ENCODE results near the gene ELK3. TPM values are rescaled to one million over a fixed set of nuclear protein-coding genes. Genes with fewer than 3 reads are reported as not detected.
A peak's percentile ranks its signal among the peaks of the same experiment; 100 is the strongest.

The ELK3 gene
- total and polyA plus RNA-seq, 5 experiments from 2014 or later = 7.5 to 46.1 (median 18.9) TPM

DNA sequence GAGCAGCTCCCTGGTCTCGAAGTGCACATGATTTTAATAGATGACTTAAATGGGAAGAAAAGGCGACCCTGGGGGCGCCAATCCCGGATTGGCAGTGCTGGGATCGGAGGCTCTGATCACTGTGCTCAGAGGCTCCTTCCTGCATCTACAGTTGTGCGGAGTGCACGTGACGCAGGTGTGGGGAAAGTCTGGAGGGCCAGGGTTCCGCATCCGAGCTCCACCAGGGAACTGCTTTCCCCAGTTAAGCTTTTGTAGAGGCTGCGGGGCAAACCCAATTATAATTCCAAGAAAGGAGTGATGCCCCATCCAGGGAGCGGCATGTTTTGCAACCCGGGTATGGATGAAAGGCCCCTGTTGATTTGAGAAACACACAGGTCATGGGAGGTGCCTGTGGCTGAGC lies 36.5 kb downstream of the ELK3 start:
- POLR2A ChIA-PET = no interaction called here
- Mint-ChIP-seq H3K4me1 (peaks cover 15 to 31% (median 24%) of the 10 kb centered on the region in 4 donors), H3K36me3 (peaks cover 0 to 41% (median 9%) of the 10 kb centered on the region in 3 donors), H3K27me3 (no peaks in the 10 kb centered on the region), H3K27ac (no peak overlapping the region), H3K9me3 (no peaks in the 10 kb centered on the region), H3K4me3 (no peak overlapping the region)
- ATAC-seq (no peak), DNase-seq (no peak)

DNA sequence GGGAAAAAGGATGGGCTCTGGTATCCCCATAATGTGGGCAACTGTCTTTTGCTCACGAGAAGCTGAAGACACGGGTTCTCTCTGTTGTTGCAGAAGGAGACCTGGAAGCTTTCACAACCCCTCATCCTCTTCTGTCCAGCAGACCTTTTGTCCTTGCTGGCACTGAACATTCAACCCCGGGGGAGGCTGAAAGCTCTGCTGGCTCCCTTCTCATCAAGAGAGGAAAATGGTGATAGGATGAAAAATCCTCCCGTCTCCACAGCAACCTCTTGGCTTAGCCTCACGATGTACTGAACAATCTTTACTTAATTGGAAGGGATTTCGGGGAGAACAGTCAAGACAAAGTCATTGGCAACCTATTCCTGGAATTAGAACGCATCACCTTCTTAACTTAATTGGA lies 39.0 kb downstream of the ELK3 start:
- H3K27me3 Mint-ChIP-seq = no peaks in the 10 kb centered on the region
- POLR2A ChIA-PET = interaction anchor here (1.3 kb wide), 1 partner anchor 22 kb away, joined by 3 read pairs; no protein-coding TSS in a partner anchor
- H3K36me3 Mint-ChIP-seq = peaks cover 0 to 20% (median 9%) of the 10 kb centered on the region in 3 donors
- peak overlapping the region in 1 of 10 donors; percentile 6 for H3K27ac Mint-ChIP-seq
- ATAC-seq (no peak), DNase-seq (no peak)
- H3K4me1 Mint-ChIP-seq = peaks cover 23 to 50% (median 39%) of the 10 kb centered on the region in 4 donors
- H3K4me3 Mint-ChIP-seq = no peak overlapping the region
- H3K9me3 Mint-ChIP-seq = no peaks in the 10 kb centered on the region

DNA sequence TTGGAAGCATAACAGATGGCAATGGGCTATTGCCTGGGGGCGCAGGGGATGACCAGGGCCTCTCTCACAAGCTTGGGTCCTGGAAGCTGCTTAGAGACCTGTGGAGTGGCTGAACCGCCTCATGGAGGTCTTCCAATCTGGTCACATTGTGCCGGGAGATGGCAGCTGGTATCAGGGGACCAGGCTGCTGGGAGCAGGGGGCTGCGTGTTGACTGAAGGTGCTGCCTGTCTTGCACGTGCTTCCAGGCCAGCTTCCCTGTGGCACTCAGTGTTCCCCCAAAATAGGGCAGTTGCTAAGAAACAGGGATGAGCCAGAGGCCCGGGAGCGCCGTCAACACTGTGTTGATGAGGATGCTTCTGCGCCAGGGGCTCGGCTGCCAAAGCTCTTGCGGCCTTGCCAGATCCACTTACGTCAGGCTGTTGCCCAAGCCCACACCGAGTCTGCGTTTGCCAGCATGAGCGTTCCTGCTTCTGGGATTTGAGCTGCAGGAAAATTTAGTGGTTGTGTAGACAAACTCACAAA lies 39.8 kb downstream of the ELK3 start:
- Mint-ChIP-seq H3K4me3 (peak overlapping the region in 1 of 10 donors; percentile 10), H3K9me3 (no peaks in the 10 kb centered on the region), H3K4me1 (peaks cover 21 to 55% (median 44%) of the 10 kb centered on the region in 4 donors), H3K27ac (peak overlapping the region in 6 of 10 donors; percentile 15 to 62 (median 24)), H3K27me3 (no peaks in the 10 kb centered on the region), H3K36me3 (peaks cover 0 to 16% (median 9%) of the 10 kb centered on the region in 3 donors)
- ATAC-seq = no peak
- DNase-seq = no peak
- POLR2A ChIA-PET = interaction anchor here (1.3 kb wide), 1 partner anchor 22 kb away, joined by 3 read pairs; no protein-coding TSS in a partner anchor

DNA sequence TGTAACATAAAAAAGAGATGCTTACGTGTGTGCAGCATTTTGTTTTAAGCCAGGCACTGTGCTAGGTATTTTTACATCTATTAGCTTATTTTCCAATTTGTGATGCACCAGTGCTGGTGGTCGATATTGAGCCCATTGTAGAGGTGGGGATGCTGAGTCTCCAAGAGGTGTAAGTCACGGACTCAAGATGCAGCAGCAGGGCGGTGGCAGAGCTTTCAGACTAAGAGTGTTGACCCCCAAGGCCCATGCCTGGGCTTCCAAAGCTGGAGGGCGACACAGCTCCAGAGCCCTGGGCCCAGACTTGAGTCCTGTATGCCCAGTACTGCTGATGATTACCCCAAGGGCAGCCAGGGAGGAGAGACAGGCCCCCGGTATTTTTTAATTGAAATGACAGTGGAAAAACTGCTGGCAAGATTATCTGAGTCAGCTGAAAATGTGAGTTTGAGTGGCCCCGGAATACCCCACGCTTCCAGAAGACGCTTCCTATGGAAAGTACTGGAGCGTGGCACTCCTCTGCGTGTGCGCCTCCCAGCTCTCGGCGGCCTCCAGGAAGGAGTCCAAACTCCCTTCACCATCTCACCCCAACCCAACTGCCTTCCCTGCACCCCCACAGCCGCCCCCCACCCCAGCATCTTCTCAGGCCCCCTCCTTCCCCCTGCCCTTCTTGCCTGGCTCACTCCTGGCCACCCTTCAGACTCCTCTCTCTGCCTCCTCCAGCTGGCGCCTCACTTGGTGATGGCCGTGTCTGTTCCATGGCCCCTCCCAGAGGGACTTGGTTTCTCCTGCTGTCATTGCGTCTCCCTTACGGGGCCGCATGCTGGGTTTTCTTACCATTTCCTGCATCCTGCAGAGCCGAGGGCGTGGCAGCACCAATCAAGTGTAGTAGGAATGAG lies 40.7 kb downstream of the ELK3 start:
- POLR2A ChIA-PET = interaction anchor here (1.3 kb wide), 1 partner anchor 23 kb away, joined by 3 read pairs; no protein-coding TSS in a partner anchor
- peaks cover 26 to 53% (median 50%) of the 10 kb centered on the region in 4 donors for H3K4me1 Mint-ChIP-seq
- peaks cover 0 to 10% (median 9%) of the 10 kb centered on the region in 3 donors for H3K36me3 Mint-ChIP-seq

DNA sequence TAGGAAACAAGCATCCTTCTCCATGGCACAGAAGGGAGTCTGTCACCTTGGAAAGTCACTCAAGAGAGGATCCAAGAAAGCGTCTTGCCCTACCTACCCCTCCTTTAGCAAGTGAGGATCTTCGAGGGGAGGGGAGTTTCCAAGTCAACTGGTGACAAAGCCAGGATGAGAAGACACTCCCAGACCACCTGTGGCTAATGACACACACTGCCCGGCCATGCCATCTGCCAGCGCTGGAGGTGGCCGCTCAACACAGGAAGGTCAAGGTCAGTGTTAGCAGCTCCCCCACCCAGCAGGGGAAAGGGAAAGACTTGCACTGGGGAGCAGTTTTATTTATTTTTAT lies 41.3 kb downstream of the ELK3 start:
- H3K27ac Mint-ChIP-seq = peak overlapping the region in 6 of 10 donors; percentile 17 to 75 (median 53)

More for the DNA sequence above, 40.7 kb downstream of the ELK3 start:
- no peaks in the 10 kb centered on the region for H3K9me3 Mint-ChIP-seq
- DNase-seq (no peak), ATAC-seq (no peak)
- H3K27ac Mint-ChIP-seq = peak overlapping the region in 8 of 10 donors; percentile 17 to 75 (median 46)
- H3K4me3 Mint-ChIP-seq = peak overlapping the region in 1 of 10 donors; percentile 44
- no peaks in the 10 kb centered on the region for H3K27me3 Mint-ChIP-seq

DNA sequence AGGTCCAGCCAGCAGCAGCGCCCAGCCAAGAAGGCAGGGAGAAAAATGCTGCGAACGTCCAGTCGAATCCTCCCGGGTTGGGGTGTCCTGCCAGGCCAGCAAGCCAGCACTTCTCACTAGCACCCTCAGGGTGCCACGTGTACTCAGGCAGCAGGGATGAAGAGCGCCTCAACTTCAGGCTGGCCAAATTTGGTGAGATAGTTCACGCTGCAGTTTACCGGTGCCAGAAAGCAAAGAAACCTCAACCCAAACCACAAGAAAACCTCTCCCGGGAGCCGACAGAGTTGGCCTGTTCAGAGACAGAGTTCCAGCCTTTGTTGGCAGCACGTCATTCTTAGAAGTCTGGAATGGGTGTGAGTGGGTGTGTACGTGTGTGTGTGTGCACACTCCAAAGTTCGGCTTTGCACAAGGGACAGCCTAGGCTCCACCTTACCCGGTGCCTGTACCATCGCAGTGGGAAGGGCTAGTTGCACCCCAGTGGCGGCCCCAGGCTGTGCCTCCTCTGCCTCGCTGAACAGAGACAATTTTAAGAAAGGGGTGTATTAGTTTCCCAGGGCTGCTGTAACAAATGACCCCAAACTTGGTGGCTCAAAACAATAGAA lies 42.1 kb downstream of the ELK3 start:
- peaks cover 33 to 67% (median 60%) of the 10 kb centered on the region in 4 donors for H3K4me1 Mint-ChIP-seq
- no peaks in the 10 kb centered on the region for H3K27me3 Mint-ChIP-seq
- H3K4me3 Mint-ChIP-seq = peak overlapping the region in 9 of 10 donors; percentile 16 to 72 (median 44)
- peaks cover 0 to 10% (median 9%) of the 10 kb centered on the region in 3 donors for H3K36me3 Mint-ChIP-seq
- H3K9me3 Mint-ChIP-seq = no peaks in the 10 kb centered on the region
- H3K27ac Mint-ChIP-seq = peak overlapping the region; percentile 63 to 86 (median 82)
- POLR2A ChIA-PET = no interaction called here
- ATAC-seq (peak; percentile 66 to 83), DNase-seq (peak in 7 of 10 donors; percentile 19 to 52 (median 37))

More for the DNA sequence above, 41.3 kb downstream of the ELK3 start:
- Mint-ChIP-seq H3K27me3 (no peaks in the 10 kb centered on the region), H3K9me3 (no peaks in the 10 kb centered on the region), H3K4me3 (peak overlapping the region in 2 of 10 donors; percentile 32 to 44), H3K36me3 (peaks cover 0 to 10% (median 9%) of the 10 kb centered on the region in 3 donors), H3K4me1 (peaks cover 30 to 58% (median 56%) of the 10 kb centered on the region in 4 donors)
- ATAC-seq (no peak), DNase-seq (no peak)
- POLR2A ChIA-PET = no interaction called here

DNA sequence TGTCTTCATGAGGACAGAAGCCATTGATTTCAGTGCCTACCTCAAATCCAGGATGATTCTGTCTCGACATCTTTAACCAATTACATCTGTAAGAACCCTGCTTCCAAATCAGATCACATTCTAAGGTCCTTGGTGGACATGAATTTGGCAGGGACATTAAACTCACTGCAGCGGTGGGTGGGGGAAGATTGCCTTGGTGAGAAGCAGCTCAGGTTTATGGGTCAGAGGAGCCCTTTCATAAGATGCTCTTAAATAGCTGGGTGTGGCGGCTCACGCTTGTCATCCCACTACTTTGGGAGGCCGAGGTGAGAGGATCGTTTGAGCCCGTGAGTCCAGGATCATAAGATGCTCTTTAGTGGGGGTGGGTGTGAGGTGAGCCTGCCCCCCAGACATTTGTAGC lies 42.9 kb downstream of the ELK3 start:
- Mint-ChIP-seq H3K27ac (peak overlapping the region; percentile 55 to 89 (median 84)), H3K4me3 (peak overlapping the region in 8 of 10 donors; percentile 20 to 72 (median 42)), H3K9me3 (no peaks in the 10 kb centered on the region), H3K27me3 (no peaks in the 10 kb centered on the region), H3K36me3 (peaks cover 0 to 6% (median 6%) of the 10 kb centered on the region in 3 donors), H3K4me1 (peaks cover 29 to 74% (median 62%) of the 10 kb centered on the region in 4 donors)
- DNase-seq (no peak), ATAC-seq (no peak)
- POLR2A ChIA-PET = no interaction called here

DNA sequence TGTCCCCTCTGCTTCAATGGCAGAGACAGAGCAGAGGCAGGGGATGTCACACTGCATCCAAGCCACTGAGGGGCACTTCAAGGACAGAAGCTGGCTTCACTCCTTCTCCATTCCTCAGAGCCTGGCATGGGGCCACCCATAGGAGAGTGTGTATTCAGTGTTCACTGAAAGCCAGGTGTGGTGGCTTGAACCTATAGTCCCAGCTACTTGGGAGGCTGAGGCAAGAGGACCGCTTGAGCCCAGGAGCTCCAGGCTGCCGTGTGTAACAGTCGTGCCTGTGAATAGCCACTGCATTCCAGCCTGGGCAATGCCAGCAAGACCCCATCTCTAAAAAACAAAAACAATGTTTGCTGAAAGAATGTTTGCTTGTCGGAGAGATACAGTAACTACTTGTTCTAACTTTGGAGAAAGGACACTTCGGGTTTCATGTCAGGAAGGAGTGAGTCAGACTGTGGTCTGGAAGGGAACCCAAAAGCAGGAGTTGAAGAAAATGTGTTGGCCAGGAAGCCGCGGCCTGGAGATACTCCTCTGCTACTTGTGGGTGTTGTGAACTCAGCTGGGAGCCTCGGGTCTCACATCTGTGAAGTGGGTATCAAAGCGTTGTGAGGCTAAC lies 43.4 kb downstream of the ELK3 start:
- Mint-ChIP-seq H3K9me3 (no peaks in the 10 kb centered on the region), H3K4me3 (peak overlapping the region; percentile 4 to 71 (median 56)), H3K36me3 (peaks cover 0 to 6% (median 5%) of the 10 kb centered on the region in 3 donors), H3K27ac (peak overlapping the region; percentile 46 to 89 (median 82)), H3K4me1 (peaks cover 28 to 79% (median 65%) of the 10 kb centered on the region in 4 donors), H3K27me3 (no peaks in the 10 kb centered on the region)
- DNase-seq (peak in 3 of 10 donors; percentile 17 to 45 (median 17)), ATAC-seq (peak in 1 of 2 donors; percentile 19)
- POLR2A ChIA-PET = no interaction called here

DNA sequence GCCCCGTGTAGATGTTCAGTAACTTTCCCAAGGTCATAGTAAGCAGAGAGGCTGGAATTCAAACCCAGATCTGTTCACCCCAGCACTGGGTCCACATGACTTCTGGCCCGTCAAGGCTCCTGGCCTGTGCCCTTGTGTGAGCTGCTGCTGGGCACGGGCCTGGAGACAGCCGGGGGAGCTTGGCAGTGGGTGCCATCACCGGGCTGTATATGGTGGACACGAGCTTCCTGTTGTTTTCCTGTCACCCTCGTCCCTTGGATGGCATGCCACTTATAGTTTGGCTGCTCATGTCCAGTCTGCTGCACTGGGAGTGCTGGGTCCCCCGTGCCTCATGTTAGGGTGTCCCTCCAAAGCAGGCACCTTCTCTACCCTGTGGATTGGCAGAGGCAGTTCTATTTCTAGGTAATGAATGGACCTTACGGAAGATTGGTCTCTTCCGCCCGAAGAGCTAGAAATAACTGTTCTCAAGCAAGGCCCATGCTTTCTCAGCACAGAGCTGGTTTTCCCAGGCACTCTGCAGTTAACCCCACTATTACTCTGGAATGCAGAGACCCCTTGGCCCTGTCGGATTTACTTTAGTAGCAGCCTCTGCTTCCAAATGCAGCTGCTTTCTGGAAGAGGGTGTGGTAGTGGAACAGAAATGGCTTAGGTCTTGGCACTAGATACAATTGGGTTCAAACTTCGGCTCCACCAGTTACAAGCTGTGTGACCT lies 44.3 kb downstream of the ELK3 start:
- Mint-ChIP-seq H3K4me3 (peak overlapping the region in 2 of 10 donors; percentile 58 to 71), H3K4me1 (peaks cover 28 to 87% (median 72%) of the 10 kb centered on the region in 4 donors), H3K9me3 (no peaks in the 10 kb centered on the region), H3K36me3 (peaks cover 0 to 5% (median under 1%) of the 10 kb centered on the region in 3 donors), H3K27ac (peak overlapping the region in 7 of 10 donors; percentile 46 to 87 (median 73)), H3K27me3 (no peaks in the 10 kb centered on the region)
- ATAC-seq (no peak), DNase-seq (no peak)
- POLR2A ChIA-PET = interaction anchor here (1.0 kb wide), 1 partner anchor 12 kb away, joined by 3 read pairs; no protein-coding TSS in a partner anchor

DNA sequence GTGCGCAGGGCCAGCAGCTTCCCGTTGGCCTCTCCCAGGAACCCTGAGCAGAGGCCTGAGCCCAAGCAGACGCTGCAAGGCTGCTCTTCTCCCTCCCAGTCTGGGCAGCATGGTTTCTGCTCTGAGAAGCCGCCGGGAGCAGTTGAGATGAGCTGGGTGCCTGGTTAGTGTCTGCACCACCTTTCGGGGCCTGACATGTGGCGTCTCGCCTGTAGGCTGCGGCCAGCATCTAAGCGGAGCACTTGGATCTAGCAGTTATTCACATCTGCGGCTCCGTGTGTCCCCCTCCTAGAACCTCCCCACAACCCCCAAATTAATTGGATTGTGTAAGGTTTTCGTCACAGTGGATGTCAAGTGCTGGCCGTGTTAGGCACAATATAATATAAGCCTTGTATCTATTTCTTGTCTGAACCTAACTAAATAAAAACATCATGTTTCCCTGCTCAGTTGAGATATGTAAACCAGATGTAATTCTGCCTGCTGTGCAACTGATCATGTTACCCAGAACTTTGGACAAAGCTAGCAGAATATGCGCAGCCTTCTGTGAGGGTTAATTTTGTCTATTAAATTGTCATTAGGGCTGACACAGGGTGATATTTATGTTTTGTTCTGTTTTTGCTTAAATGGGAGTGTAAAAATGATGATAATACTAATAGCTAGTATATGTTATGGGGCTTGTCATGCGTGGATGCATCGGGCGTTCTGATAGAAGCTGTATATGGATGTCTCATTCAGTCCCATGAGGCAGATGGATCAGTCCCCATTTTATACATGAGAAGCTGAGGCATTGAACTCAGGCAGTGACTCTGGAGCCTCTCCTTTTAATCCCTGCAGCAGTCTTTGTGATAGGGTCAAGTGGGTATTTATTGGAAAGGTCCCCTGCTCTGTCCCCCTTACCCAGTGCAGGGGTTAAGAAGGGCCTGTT lies 45.8 kb downstream of the ELK3 start:
- POLR2A ChIA-PET = interaction anchor here (0.6 to 1.0 kb wide), 2 partner anchors 11 to 480 kb away, joined by 3 read pairs; no protein-coding TSS in a partner anchor
- no peak for DNase-seq
- peak overlapping the region in 3 of 10 donors; percentile 22 to 50 (median 32) for H3K4me3 Mint-ChIP-seq
- peaks cover 28 to 83% (median 69%) of the 10 kb centered on the region in 4 donors for H3K4me1 Mint-ChIP-seq
- no peaks in the 10 kb centered on the region for H3K27me3 Mint-ChIP-seq
- H3K9me3 Mint-ChIP-seq = no peaks in the 10 kb centered on the region
- peak overlapping the region; percentile 27 to 97 (median 74) for H3K27ac Mint-ChIP-seq
- peaks cover 0 to 5% (median 2%) of the 10 kb centered on the region in 3 donors for H3K36me3 Mint-ChIP-seq
- no peak for ATAC-seq

DNA sequence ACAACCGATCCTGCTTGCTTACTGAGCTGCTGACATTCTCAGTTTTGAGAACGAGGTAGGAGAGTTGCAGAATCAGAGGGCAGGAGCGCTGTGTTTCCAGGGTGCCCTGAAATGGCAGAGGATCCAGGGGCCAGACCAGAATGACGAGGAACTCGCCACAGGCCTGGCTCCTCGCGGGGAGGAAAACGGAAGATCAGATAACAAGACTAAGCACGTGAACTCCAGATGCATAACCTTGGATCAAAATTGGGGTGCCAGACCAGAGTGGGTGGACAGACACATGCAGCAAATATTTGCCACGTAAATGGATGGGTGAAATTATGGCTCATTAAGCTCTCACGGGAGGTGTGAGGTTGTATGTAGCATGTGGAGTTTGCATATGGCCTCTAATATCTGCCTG lies 46.5 kb downstream of the ELK3 start:
- no peaks in the 10 kb centered on the region for H3K9me3 Mint-ChIP-seq
- ATAC-seq (no peak), DNase-seq (no peak)
- POLR2A ChIA-PET = no interaction called here
- peak overlapping the region; percentile 12 to 97 (median 72) for H3K27ac Mint-ChIP-seq
- no peaks in the 10 kb centered on the region for H3K27me3 Mint-ChIP-seq
- peak overlapping the region in 3 of 10 donors; percentile 32 to 50 (median 36) for H3K4me3 Mint-ChIP-seq
- H3K36me3 Mint-ChIP-seq = peaks cover 0 to 6% (median 0%) of the 10 kb centered on the region in 3 donors
- H3K4me1 Mint-ChIP-seq = peaks cover 24 to 76% (median 63%) of the 10 kb centered on the region in 4 donors

All from naive thymus-derived CD8-positive, alpha-beta T cell (primary cell).